Skin epidermis (tissue), 12 donors: ENCODE measurements around the gene TMEM135.
A peak's percentile ranks its signal among the peaks of the same experiment; 100 is the strongest.
"Not testable (repeated sequence)": the region's sequence is repeated elsewhere in the genome, so short reads cannot be mapped to it uniquely, and the experiment has no call there.

Source experiments
- H3K27ac ChIP-seq, 21 experiments: fragments of 200-600 bp; sonication (generic) in 11 of 21; one replicate each; pipeline ENCODE4 v1.5.0; 2020; ENCODE audit warnings: mild to moderate bottlenecking in 3 of 21, inconsistent platforms in 2 of 21, moderate library complexity in 2 of 21
- H3K4me3 ChIP-seq, 7 experiments: fragments of 200-600 bp; sonication (generic) in 2 of 7; one replicate each; pipeline ENCODE4 v1.5.0; 2020; ENCODE audit warnings: inconsistent platforms in 2 of 7, mild to moderate bottlenecking in 2 of 7, moderate library complexity in 1 of 7

TMEM135 gene

GRCh38 chr11:87019613-87020271, 18.0 kb upstream of the TMEM135 start:
- H3K27ac ChIP-seq: peak overlapping the region in 1 of 21 experiments; percentile 21
- H3K4me3 ChIP-seq: no peak overlapping the region

GRCh38 chr11:87020336-87020735, 17.4 kb upstream of the TMEM135 start:
- H3K4me3 ChIP-seq: no peak overlapping the region
- no peak overlapping the region for H3K27ac ChIP-seq

GRCh38 chr11:87020764-87021365, 16.9 kb upstream of the TMEM135 start:
- Histone ChIP-seq H3K4me3 (no peak overlapping the region), H3K27ac (no peak overlapping the region)

GRCh38 chr11:87022254-87022653, 15.5 kb upstream of the TMEM135 start:
- Histone ChIP-seq H3K27ac (no peak overlapping the region), H3K4me3 (no peak overlapping the region)

- Histone ChIP-seq H3K4me3 (no peak overlapping the region), H3K27ac (no peak overlapping the region)
Observed at GRCh38 chr11:87022738-87023137, 15.0 kb upstream of the TMEM135 start.

- not testable (repeated sequence) for H3K4me3 ChIP-seq, H3K27ac ChIP-seq
Observed at GRCh38 chr11:87026415-87026814, 11.3 kb upstream of the TMEM135 start.

- H3K4me3 ChIP-seq: no peak overlapping the region
- no peak overlapping the region for H3K27ac ChIP-seq
Observed at GRCh38 chr11:87030458-87031054, 7.2 kb upstream of the TMEM135 start.

- no peak overlapping the region for H3K27ac ChIP-seq
- no peak overlapping the region for H3K4me3 ChIP-seq
Observed at GRCh38 chr11:87031433-87032170, 6.1 kb upstream of the TMEM135 start.

GRCh38 chr11:87033561-87033960, 4.2 kb upstream of the TMEM135 start:
- Histone ChIP-seq H3K27ac (no peak overlapping the region), H3K4me3 (no peak overlapping the region)

- Histone ChIP-seq H3K4me3 (no peak overlapping the region), H3K27ac (no peak overlapping the region)
Observed at GRCh38 chr11:87035976-87036583, 1.7 kb upstream of the TMEM135 start.

- peak overlapping the region; percentile 51 to 91 (median 72) for H3K4me3 ChIP-seq
- H3K27ac ChIP-seq: peak overlapping the region in 20 of 21 experiments; percentile 14 to 89 (median 81)
Observed at GRCh38 chr11:87036756-87037449, 831 bp upstream of the TMEM135 start.

GRCh38 chr11:87038235-87038977, 672 bp downstream of the TMEM135 start:
- peak overlapping the region; percentile 51 to 91 (median 72) for H3K4me3 ChIP-seq
- H3K27ac ChIP-seq: peak overlapping the region; percentile 6 to 89 (median 81)

GRCh38 chr11:87039371-87039770, 1.6 kb downstream of the TMEM135 start:
- H3K4me3 ChIP-seq: no peak overlapping the region
- peak overlapping the region in 1 of 21 experiments; percentile 28 for H3K27ac ChIP-seq

- H3K4me3 ChIP-seq: no peak overlapping the region
Observed at GRCh38 chr11:87043894-87044293, 6.2 kb downstream of the TMEM135 start.

GRCh38 chr11:87046824-87047223, 9.1 kb downstream of the TMEM135 start:
- Histone ChIP-seq H3K4me3 (no peak overlapping the region), H3K27ac (no peak overlapping the region)

More at GRCh38 chr11:87043894-87044293, 6.2 kb downstream of the TMEM135 start:
- H3K27ac ChIP-seq: no peak overlapping the region

- no peak overlapping the region for H3K27ac ChIP-seq
- H3K4me3 ChIP-seq: no peak overlapping the region
Observed at GRCh38 chr11:87056091-87056490, 18.4 kb downstream of the TMEM135 start.

GRCh38 chr11:87057749-87058148, 20.0 kb downstream of the TMEM135 start:
- H3K4me3 ChIP-seq: no peak overlapping the region
- H3K27ac ChIP-seq: no peak overlapping the region

- Histone ChIP-seq H3K4me3 (no peak overlapping the region), H3K27ac (no peak overlapping the region)
Observed at GRCh38 chr11:87059596-87060390, 22.1 kb downstream of the TMEM135 start.
